ENCODE measurements around the gene SLC8A2.

The SLC8A2 gene

DNA sequence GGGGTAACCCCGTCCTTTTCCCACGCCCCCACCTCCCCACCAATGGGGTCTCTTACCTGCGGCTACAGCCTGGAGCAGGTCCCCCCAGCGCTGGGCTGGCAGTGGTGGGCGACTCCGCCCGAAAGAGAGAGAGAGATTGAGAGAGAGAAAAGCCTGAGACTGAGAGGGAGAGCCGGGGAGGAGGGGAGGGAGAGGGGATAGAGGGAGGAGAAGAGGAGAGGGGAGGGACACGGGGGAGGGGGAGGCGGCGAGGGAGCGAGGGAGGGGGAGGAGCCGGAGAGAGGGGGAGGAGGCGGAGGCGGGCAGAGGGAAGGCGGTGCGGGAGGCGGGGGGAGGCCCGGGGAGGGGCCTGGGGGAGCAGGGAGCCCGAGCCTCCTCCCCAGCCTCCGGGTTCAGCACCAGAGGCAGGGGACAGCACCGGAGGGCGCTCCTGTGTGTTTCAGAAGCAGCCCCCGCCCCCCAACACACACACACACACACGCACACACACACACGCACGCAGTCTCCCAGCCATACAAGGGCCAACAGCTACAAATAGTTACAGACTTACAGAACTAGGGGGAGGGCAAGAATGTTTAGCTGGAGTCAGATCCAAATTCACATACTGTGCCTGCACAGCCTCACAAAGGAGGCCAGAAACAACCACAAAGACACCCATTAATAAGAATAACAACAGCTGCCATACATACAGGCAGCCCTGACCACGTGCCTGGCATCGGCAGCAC, at the start of gene SLC8A2:
SLC8A2 (minus strand) TSS at position 161 of the 725 bp plus-strand sequence. CDS start 5,490 bp downstream, outside the sequence.
- peak; percentile 96 for DNase-seq (ENCODE audit: low spot score)

DNA sequence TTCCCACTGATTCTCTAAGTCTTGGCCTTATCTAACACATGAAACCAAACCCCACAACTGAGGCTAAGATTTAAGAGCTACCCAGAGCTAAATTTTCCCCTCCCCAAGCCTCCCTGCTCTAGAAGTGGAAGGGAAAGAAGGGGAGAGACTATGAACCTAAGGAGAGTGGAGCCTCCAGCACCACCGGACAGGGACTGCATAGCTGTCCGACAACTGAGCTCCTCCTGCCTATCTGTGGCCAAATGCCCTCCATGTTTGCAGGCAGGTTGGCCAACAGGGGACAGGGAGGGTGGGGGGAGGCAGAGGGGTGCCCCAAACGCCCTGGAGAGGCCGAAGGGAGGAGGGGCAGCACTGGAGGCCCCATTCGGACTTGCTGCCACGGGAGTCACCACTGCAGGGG, 49.1 kb upstream of the SLC8A2 start:
- DNase-seq (ENCODE audit: low spot score): no peak

- DNase-seq (ENCODE audit: low spot score): no peak
Observed at GRCh38 chr19:47520343-47520806, 48.7 kb upstream of the SLC8A2 start.

DNA sequence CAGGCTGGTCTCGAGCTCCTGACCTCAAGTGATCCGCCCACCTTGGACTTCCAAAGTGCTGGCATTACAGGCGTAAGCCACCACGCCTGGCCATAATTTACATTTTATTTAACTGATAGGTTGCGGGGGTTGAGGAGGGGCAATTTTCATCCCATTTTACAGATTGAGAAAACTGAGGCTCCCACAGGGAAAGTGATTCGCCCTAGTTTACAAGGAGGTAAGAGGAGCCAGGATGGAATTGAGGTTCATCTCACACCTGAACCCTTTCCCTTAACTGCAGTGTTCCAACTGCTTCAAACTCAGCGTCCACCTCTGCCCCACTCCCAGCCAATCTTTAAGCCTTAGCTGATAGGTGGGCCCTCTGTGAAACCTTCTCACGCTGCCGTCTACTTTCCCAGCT, 47.2 kb upstream of the SLC8A2 start:
- DNase-seq (ENCODE audit: low spot score): no peak

DNA sequence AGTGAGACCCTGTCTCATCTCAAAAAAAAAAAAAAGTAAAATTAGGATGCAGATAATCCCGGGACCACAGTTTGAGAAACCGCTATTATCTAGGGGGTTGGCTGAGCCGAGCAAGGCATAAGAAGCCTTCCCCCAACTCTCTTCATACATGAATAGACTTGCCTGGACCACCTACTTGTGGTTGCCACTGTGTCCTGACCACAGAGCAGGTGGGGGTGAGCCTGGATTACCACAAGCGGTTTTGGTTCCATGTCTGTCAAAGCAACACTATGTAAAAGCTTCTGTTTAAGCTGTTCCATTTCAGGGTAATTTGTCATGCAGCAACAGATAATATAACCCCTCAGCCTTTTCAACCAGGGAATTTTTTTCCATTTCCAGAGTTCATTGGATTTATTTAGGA, 46.4 kb upstream of the SLC8A2 start:
- no peak for DNase-seq (ENCODE audit: low spot score)

DNA sequence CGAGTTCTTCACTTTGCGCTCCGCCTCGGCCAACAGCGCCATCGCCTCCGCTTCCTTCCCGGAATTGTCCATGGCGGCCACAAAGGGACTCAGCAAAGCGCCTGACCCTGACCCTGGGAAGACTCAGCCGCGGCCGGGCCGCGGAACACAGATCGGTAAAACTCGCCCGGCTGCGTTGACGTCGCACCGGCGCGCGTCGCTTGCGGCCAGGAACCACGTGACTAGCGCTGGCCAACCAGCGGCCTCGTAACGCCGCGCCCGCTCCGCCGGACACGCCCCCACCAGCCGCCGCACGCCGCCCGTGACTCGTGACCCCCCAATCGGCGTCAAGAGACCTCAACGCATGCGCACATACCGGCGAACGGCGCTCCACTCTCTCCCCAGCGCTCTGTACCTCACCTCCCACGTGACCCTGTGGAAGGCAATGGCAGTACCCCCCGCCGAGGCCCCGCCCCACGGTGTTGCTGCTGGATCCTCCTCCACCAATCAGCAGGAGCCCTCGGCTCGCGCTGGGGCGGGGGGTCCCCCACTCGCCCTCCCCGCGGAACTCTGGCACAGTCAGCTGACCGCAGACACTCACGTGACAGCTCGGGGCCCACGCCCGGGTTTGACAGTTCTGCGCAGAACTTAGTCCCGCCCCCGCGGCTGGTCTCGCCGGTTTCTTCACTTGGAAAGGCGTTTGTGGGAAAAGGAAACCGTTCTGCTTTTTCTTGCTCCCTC, 43.3 kb upstream of the SLC8A2 start, which contains the start of gene NAPA:
NAPA (minus strand) TSS at position 195 of the 720 bp plus-strand sequence; CDS start at position 72, 123 bp downstream.
- DNase-seq (ENCODE audit: low spot score): peak; percentile 100

GRCh38 chr19:47514151-47514868, 42.6 kb upstream of the SLC8A2 start:
- DNase-seq (ENCODE audit: low spot score): peak; percentile 60

DNA sequence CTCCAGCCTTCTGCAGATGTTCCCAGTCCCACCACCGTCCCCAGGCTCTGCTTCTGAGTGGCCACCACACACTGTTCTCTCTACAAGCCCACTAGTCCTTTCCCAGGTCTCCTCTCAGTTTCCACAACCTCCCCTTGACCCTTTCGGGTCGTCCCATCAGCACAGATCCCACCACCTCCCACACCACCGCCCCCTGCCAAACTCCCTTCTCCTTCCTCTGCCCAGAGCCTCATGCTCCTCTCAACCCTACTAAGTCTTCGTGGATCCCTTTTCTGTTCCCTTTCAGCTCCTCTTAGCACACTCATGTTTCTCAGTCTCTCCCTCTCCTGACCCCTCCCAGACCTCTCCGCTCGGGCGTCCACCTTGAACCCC, 41.2 kb upstream of the SLC8A2 start:
- DNase-seq (ENCODE audit: low spot score): no peak

DNA sequence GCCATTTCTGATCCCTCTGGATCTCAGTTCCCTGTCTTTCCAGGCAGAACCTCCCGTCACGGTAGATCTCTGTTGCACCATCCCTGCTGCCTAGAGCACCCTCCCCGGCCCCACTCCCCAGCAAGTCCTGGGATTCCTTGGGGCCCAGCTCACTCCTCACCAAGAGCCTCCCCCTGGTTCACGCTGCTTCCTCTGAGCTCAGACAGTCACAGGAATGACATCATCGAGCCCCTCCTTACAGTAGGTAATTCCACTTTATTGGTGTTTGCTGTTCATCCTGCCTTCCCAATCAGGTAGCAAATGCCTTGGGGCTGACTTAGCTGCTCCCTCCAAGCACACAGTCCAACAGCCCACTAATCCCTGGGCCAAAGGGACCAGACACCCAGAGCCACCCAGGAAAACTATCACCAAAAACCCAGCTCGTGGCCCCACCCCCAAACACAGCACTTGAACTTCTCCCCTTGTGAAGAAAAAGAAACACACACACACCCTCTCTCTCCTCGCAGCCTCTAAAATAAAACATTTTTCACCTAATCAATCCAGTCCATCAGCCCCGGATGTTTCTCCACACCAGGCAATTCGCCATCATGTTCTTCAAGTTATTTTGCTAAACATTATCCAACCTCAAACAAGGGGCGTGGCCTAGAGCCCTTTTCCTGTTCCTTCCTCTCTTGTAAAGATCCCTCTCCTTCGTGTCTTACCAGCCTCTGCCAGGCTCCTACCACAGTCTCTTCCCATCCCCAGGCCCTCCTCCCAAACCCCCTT, 40.7 kb upstream of the SLC8A2 start:
- no peak for DNase-seq (ENCODE audit: low spot score)

GRCh38 chr19:47511681-47512080, 40.0 kb upstream of the SLC8A2 start:
- no peak for DNase-seq (ENCODE audit: low spot score)

DNA sequence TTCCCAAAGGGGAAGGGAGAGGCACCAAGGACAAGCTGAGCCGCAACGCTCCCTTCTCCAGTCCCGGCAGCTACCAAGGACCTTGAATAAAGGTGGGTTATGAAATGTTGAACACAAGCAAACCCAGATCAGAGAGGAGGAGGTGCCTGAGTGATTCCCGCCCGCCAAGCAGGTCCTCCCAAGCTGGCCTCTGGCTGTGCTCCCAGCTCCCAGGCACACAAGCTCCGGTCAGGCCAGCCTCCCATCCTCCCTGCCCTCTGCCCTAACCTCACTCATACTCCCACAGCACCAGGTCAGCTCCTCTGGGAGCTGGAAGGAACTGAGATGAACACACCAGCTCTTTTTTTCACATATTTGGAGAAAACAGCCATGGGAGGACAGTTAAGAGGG, 39.4 kb upstream of the SLC8A2 start:
- no peak for DNase-seq (ENCODE audit: low spot score)

GRCh38 chr19:47510516-47511127, 38.9 kb upstream of the SLC8A2 start:
- DNase-seq (ENCODE audit: low spot score): no peak

- no peak for DNase-seq (ENCODE audit: low spot score)
Observed at GRCh38 chr19:47509973-47510372, 38.3 kb upstream of the SLC8A2 start.

DNA sequence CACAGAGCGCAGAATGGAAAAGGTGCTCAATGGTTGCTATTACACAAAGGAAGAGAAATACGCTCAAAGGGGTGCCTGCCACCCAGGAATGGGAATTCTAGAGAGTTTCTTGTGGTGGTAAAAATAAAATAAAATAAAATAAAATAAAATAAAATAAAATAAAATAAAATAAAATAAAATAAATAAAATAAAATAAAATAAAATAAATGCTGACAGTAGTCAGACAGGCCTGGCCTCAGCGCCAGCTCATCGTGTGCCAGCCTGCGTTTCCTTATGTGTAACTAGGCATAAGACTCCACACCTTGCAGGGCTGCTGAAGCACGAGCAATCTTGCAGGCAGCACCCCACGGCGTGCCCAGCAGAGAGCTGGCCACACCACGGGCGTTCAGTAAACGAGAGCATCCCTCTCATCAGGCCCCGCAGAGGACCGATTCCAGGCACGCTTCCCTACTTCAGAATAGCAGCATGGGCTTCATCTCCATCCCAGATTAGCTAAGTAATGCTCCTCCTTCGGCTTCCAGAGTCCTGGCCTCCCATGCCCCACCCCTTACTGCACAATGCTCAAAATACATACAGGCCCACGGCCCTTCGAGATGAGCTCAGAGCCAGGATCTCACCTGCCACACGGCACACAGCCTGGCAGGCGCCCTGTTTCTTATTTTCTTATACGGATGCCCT, 37.6 kb upstream of the SLC8A2 start:
- DNase-seq (ENCODE audit: low spot score): no peak

DNA sequence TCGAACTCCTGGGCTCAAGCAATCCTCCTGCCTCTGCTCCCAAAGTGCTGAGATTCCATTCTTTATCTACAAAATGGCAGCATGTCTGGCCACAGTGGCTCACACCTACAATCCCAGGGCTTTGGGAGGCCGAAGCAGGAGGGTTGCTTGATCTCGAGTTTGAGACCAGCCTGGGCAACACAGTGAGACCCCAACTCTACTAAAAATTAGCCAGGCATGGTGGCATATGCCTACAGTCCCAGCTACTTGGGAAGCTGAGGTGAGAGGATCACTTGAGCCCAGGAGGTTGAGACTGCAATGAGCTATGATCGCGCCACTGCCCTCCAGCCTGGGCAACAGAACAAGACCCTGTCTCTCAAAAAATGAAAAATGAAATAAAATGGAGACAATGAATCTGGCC, 37.0 kb upstream of the SLC8A2 start:
- DNase-seq (ENCODE audit: low spot score): no peak

DNA sequence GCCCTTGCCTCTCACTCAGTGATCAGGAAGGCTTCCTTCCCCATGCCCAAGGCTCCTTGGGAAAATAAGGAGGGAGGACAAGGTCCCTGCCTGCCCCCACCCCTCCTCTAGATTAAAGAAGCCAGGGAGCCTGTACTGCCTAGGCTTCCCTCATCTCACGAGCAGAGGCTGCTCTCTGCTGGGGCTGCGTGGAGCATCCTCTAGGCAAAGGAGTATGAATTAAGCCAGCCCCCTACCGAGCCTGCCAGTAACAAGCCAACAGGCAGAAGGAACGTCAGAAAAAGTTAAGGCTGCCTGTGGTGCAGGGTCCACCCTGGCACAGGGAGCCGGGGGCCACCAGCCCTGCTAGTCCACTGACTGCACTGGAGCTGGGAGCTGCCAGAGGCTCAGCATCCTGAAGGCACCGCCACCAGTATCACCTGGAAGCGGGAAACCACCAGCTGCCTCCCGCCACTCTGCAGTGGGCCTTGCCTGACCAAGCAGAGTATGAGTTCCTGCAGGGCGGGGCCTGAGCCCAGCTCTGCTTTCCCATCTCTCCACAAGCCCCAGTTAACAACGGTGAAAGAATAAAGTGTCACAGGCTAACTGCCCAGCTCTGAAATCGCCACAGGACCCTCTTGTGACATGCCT, 36.3 kb upstream of the SLC8A2 start:
- DNase-seq (ENCODE audit: low spot score): no peak

DNA sequence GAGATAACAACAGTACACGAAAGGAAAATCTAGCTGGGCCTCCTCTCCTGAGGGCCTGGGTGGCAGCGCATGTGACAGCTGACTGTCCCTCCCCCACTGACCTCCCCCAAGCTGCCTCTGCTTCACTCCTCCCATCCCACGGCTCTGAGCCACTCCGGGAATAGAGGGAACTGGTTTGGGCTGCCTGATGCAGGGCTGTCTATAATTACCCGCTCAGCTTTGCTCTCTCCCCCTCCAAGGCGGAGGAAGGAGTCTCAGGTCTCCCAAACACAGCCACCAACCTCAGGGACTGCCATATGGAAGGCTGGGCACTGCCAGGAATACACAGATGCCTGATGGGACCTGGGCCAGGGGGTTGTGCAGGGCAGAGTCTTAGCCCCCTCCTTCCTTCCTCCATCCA, 35.3 kb upstream of the SLC8A2 start:
- DNase-seq (ENCODE audit: low spot score): no peak

- DNase-seq (ENCODE audit: low spot score): no peak
Observed at GRCh38 chr19:47506459-47506858, 34.8 kb upstream of the SLC8A2 start.

- DNase-seq (ENCODE audit: low spot score): no peak
Observed at GRCh38 chr19:47505506-47505905, 33.8 kb upstream of the SLC8A2 start.

DNA sequence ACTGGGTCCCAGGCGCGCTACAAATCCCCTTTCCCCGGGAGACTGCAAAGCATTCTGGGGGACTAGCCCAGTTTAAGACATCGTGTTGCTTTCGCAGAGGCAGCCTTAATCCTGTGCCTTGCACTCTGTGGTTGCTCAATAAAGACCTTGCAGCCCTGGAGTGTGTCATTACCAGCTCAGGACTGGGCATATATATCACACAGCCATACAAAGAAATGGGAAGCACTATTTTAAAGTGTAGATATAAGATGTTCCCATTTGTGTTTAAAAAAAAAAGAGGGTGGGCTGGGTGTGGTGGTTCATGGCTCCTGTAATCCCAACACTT, 32.1 kb upstream of the SLC8A2 start:
- no peak for DNase-seq (ENCODE audit: low spot score)
